CD14-positive monocyte (primary cell): ENCODE results near the gene CCDC82. TPM values are rescaled to one million over a fixed set of nuclear protein-coding genes. Genes with fewer than 3 reads are reported as not detected.

Source experiments
- DNase-seq, 3 donors: peaks; one replicate each; pipeline ENCODE4 v3.0.0-alpha.2; 2011 to 2022
- H2AFZ ChIP-seq: 2 replicates; pipeline ENCODE4 v1.6.0; 2012; ENCODE audit warnings: mild to moderate bottlenecking, low read depth, low read length, inconsistent platforms; ENCODE audit not compliant: insufficient read depth, poor library complexity, severe bottlenecking
- H3K27ac ChIP-seq, 2 donors: 1 replicate in 1 of 2; 2 replicates in 1 of 2; pipeline ENCODE4 v1.5.1; 2012 to 2013; ENCODE audit warnings: low read length in 2 of 2, control low read depth in 1 of 2, inconsistent platforms in 1 of 2, low read depth in 1 of 2, mild to moderate bottlenecking in 1 of 2
- H3K27me3 ChIP-seq, 2 donors: one replicate each; pipeline versions ENCODE4 v1.6.0 to v1.6.1; 2011 to 2013; ENCODE audit warnings: low read length in 2 of 2; ENCODE audit not compliant: control insufficient read depth in 2 of 2, insufficient read depth in 2 of 2
- H3K36me3 ChIP-seq, 2 donors: replicated peaks in 1 of 2; 1 replicate in 1 of 2; 2 replicates in 1 of 2; pipeline versions ENCODE4 v1.5.1 to v1.6.1; 2012 to 2013; ENCODE audit warnings: low read length in 2 of 2, control low read depth in 1 of 2, inconsistent platforms in 1 of 2, mild to moderate bottlenecking in 1 of 2; ENCODE audit not compliant: insufficient read depth in 2 of 2, control insufficient read depth in 1 of 2
- H3K4me1 ChIP-seq, 2 donors: 1 replicate in 1 of 2; 2 replicates in 1 of 2; pipeline versions ENCODE4 v1.5.1 to v1.6.1; 2012 to 2013; ENCODE audit warnings: low read length in 2 of 2, control low read depth in 1 of 2, inconsistent platforms in 1 of 2, mild to moderate bottlenecking in 1 of 2, moderate library complexity in 1 of 2; ENCODE audit not compliant: insufficient read depth in 2 of 2, control insufficient read depth in 1 of 2
- H3K4me2 ChIP-seq: replicated peaks from 2 replicates; pipeline ENCODE3; 2012; ENCODE audit warnings: low read length, moderate library complexity, mild to moderate bottlenecking; ENCODE audit not compliant: poor library complexity, severe bottlenecking; ENCODE audit errors: extremely low read depth
- H3K4me3 ChIP-seq, 3 experiments: fragments of 200-600 bp in 1 of 3; sonication (generic) in 1 of 3; replicated peaks in 1 of 3; 1 replicate in 2 of 3; 2 replicates in 1 of 3; pipeline ENCODE4 v1.5.1; 2011 to 2013; ENCODE audit warnings: low read length in 3 of 3, mild to moderate bottlenecking in 3 of 3, control low read depth in 2 of 3, low read depth in 2 of 3, inconsistent platforms in 1 of 3, moderate library complexity in 1 of 3
- H3K79me2 ChIP-seq: 2 replicates; pipeline ENCODE4 v1.6.0; 2012; ENCODE audit warnings: mild to moderate bottlenecking, control low read depth, inconsistent platforms, low read length, moderate library complexity; ENCODE audit not compliant: insufficient read depth
- H3K9ac ChIP-seq: 2 replicates; pipeline ENCODE4 v1.6.0; 2017; ENCODE audit warnings: low read length, mild to moderate bottlenecking; ENCODE audit not compliant: insufficient read depth, poor library complexity, severe bottlenecking
- H3K9me3 ChIP-seq, 2 donors: replicated peaks in 1 of 2; 1 replicate in 1 of 2; 2 replicates in 1 of 2; pipeline versions ENCODE4 v1.5.1 to v1.6.1; 2012 to 2013; ENCODE audit warnings: low read length in 2 of 2, control low read depth in 1 of 2; ENCODE audit not compliant: control insufficient read depth in 1 of 2, insufficient read depth in 1 of 2
- H4K20me1 ChIP-seq: 2 replicates; pipeline ENCODE4 v1.6.0; 2012; ENCODE audit warnings: mild to moderate bottlenecking, low read length, control low read depth, moderate library complexity; ENCODE audit not compliant: insufficient read depth
- H3K27ac Mint-ChIP-seq, 7 donors: one replicate each; pipeline ENCODE4 v1.8.0; 2020; ENCODE audit warnings: mild to moderate bottlenecking in 7 of 7, mixed read lengths in 7 of 7, moderate library complexity in 6 of 7, inconsistent platforms in 2 of 7
- H3K27me3 Mint-ChIP-seq, 3 donors: one replicate each; pipeline ENCODE4 v1.8.0; 2021 to 2022; ENCODE audit warnings: low read depth in 3 of 3, mild to moderate bottlenecking in 3 of 3, mixed read lengths in 3 of 3, moderate library complexity in 3 of 3, inconsistent platforms in 1 of 3
- H3K36me3 Mint-ChIP-seq, 2 donors: one replicate each; pipeline ENCODE4 v1.8.0; 2020; ENCODE audit warnings: mixed read lengths in 2 of 2, inconsistent platforms in 1 of 2, mild to moderate bottlenecking in 1 of 2
- H3K4me1 Mint-ChIP-seq: one replicate; pipeline ENCODE4 v1.8.0; 2020; ENCODE audit warnings: mild to moderate bottlenecking, mixed read lengths
- H3K4me3 Mint-ChIP-seq, 2 donors: one replicate each; pipeline ENCODE4 v1.8.0; 2020; ENCODE audit warnings: mild to moderate bottlenecking in 2 of 2, mixed read lengths in 2 of 2, moderate library complexity in 1 of 2
- H3K9me3 Mint-ChIP-seq, 7 donors: one replicate each; pipeline ENCODE4 v1.8.0; 2020 to 2022; ENCODE audit warnings: mixed read lengths in 7 of 7, mild to moderate bottlenecking in 6 of 7, moderate library complexity in 6 of 7, inconsistent platforms in 2 of 7
- WGBS: methylation state at CpG from one replicate; pipeline ENCODE4 v1.1.5; 2013; ENCODE audit warnings: missing lambda C conversion rate; ENCODE audit not compliant: insufficient coverage; 5-methylcytosine and 5-hydroxymethylcytosine counted together
- intact Hi-C, 2 donors: fragments of 100-400 bp; cut with micrococcal nuclease; formaldehyde crosslinking; loops; one replicate each; pipeline versions ENCODE4 v1.15.0 to v1.15.1; 2023
- polyA plus RNA-seq, 3 donors: library from polyadenylated mRNA; depleted of rRNA in 1 of 3; unstranded in 2 of 3; stranded (reverse) in 1 of 3; fragments of 300-500 nt in 2 of 3; fragments of >200 nt in 1 of 3; fragmentation: Illumina TruSeq in 2 of 3; gene quantifications; 1 replicate in 2 of 3; 2 replicates in 1 of 3; pipeline ENCODE4 v1.2.3, GENCODE V29; 2012 to 2021
- TF ChIP-seq, protein P1 (sequence below): fragments of 200-600 bp; IDR thresholded peaks from one replicate; pipeline ENCODE4 v1.8.0; 2022; ENCODE audit warnings: antibody characterized with exemption, mild to moderate bottlenecking

Gene CCDC82
- polyA plus RNA-seq, 3 donors, result 10.7 to 18.2 (median 12.2) TPM

DNA sequence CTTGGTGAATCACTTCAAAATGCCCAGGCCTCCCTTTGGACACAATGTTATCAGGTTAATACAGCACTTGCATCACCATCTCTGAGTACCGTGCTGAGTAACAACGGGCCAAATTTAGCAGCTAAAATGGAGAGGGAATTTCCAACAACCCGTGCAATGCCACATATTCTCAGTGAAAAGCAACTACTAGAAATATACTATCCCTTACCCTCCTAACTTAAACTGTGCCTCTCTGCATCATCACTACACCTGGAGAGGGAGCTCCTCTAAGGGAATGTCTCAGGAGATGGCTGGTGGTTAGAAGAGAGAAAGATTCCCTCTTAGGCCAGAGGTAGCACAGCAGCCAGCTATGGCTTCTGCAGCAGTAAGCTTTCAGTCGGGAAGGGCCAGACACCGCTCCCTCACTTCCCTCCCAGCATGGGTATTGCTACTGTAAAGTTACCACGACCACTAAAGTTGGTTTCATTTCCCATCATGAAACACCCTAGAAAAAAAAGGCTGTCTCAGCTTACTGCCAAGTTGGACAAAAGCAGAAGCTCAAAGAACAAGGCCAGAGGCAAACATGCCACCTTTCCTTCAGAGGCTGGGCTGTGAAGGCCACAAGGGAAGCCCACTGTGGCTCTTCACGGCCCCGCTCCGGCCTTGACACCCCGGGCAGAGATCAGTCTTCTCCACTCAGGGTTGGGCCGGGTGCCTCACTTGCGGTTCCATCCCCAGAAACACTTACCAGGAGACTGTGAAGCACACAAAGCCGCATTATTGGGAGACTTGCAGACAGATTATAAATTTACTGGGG lies 50.6 kb downstream of the CCDC82 start:
- peak overlapping the region; percentile 11 to 100 (median 22) for H3K4me3 ChIP-seq
- peaks cover 36% of the 10 kb centered on the region for H3K79me2 ChIP-seq
- peak overlapping the region; percentile 64 for H2AFZ ChIP-seq
- H3K9ac ChIP-seq, result peak overlapping the region; percentile 64
- peak overlapping the region; percentile 72 to 77 for H3K4me3 Mint-ChIP-seq
- peaks cover 17 to 18% of the 10 kb centered on the region in 2 donors for H3K36me3 Mint-ChIP-seq
- no peaks in the 10 kb centered on the region for H3K27me3 ChIP-seq
- H3K4me1 ChIP-seq, result peaks cover 58 to 75% of the 10 kb centered on the region in 2 donors
- no peaks in the 10 kb centered on the region for H3K36me3 ChIP-seq
- peaks cover 0 to 3% (median 0%) of the 10 kb centered on the region in 7 donors for H3K9me3 Mint-ChIP-seq
- TF ChIP-seq, protein P1, sequence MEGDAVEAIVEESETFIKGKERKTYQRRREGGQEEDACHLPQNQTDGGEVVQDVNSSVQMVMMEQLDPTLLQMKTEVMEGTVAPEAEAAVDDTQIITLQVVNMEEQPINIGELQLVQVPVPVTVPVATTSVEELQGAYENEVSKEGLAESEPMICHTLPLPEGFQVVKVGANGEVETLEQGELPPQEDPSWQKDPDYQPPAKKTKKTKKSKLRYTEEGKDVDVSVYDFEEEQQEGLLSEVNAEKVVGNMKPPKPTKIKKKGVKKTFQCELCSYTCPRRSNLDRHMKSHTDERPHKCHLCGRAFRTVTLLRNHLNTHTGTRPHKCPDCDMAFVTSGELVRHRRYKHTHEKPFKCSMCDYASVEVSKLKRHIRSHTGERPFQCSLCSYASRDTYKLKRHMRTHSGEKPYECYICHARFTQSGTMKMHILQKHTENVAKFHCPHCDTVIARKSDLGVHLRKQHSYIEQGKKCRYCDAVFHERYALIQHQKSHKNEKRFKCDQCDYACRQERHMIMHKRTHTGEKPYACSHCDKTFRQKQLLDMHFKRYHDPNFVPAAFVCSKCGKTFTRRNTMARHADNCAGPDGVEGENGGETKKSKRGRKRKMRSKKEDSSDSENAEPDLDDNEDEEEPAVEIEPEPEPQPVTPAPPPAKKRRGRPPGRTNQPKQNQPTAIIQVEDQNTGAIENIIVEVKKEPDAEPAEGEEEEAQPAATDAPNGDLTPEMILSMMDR, result no peak
- H3K27ac ChIP-seq, result peak overlapping the region; percentile 62 to 93
- peak overlapping the region; percentile 88 for H3K4me2 ChIP-seq
- H3K27me3 Mint-ChIP-seq, result peaks cover 0 to 2% (median 0%) of the 10 kb centered on the region in 3 donors
- H3K27ac Mint-ChIP-seq, result peak overlapping the region; percentile 90 to 98 (median 96)
- peaks cover 67% of the 10 kb centered on the region for H3K4me1 Mint-ChIP-seq
- no peaks in the 10 kb centered on the region for H3K9me3 ChIP-seq
- peaks cover 9% of the 10 kb centered on the region for H4K20me1 ChIP-seq
- intact Hi-C loops, result loop anchor here in 1 of 2 donors (10.0 kb wide), 1 partner anchor 74 kb away; no protein-coding TSS in a partner anchor
- WGBS, result 5% methylated on average over 9 of the region's 13 CpGs
- peak; percentile 76 to 93 (median 92) for DNase-seq

DNA sequence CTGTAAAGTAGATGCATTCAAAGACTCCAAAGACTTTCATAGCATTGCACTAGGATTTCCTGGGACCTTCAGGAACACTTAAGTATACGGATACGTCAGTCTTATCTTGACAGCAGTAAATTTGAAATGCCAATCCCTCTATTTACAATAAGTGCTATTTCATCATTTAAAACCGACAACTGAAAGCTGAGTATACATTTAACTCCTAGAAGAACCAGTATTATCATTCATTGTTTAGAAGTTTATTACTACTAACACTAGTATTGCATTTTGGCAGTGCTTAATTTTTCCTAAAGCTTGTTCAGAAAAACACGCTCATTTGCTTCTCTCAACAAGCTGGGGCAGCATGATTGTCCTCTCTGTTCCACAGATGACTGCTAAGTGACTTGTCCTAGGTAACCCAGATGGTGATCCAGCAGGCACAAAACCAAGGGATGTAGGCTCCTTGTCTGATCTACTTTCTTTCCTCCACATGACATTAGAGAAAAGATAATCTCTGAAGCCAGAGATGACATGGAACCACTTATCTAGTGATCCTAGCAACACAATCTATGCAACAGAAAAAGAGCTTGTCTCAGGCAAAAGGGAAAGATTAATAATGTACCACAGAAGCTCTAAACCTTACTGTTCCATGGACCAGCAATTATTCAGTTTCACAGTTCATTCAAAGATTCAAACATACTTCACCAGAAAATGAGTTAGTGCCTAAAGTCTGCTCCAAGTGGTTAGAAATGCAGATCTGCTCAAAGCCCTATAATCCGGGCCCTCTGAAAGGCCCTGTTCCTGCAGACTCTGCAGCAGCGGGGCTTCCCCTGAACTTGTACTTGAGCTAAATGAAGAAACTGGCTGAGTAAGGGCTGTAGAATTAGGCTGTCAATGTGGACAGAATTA lies 51.9 kb downstream of the CCDC82 start:
- H3K27ac Mint-ChIP-seq, result peak overlapping the region in 6 of 7 donors; percentile 40 to 98 (median 95)
- 50% methylated on average over 2 of the region's 6 CpGs for WGBS
- no peak overlapping the region for H2AFZ ChIP-seq

More for the DNA sequence above, 51.9 kb downstream of the CCDC82 start:
- DNase-seq, result peak; percentile 40 to 75 (median 50)
- no peaks in the 10 kb centered on the region for H3K27me3 ChIP-seq
- intact Hi-C loops, result loop anchor here in 1 of 2 donors (10.0 kb wide), 1 partner anchor 73 kb away; no protein-coding TSS in a partner anchor
- peaks cover 57 to 71% of the 10 kb centered on the region in 2 donors for H3K4me1 ChIP-seq
- Mint-ChIP-seq H3K9me3 (peaks cover 0 to 3% (median 0%) of the 10 kb centered on the region in 7 donors), H3K27me3 (no peaks in the 10 kb centered on the region), H3K4me1 (peaks cover 67% of the 10 kb centered on the region), H3K36me3 (peaks cover 17 to 20% of the 10 kb centered on the region in 2 donors), H3K4me3 (peak overlapping the region; percentile 57 to 72)
- H3K27ac ChIP-seq, result peak overlapping the region in 1 of 2 donors; percentile 93
- no peaks in the 10 kb centered on the region for H3K36me3 ChIP-seq
- peaks cover 9% of the 10 kb centered on the region for H4K20me1 ChIP-seq
- peaks cover 36% of the 10 kb centered on the region for H3K79me2 ChIP-seq
- H3K4me2 ChIP-seq, result peak overlapping the region; percentile 88
- no peaks in the 10 kb centered on the region for H3K9me3 ChIP-seq
- peak overlapping the region in 1 of 3 experiments; percentile 100 for H3K4me3 ChIP-seq
- TF ChIP-seq, protein P1, result no peak
- H3K9ac ChIP-seq, result peak overlapping the region; percentile 64
